ENCODE results near the gene SUSD1.

Gene SUSD1

DNA sequence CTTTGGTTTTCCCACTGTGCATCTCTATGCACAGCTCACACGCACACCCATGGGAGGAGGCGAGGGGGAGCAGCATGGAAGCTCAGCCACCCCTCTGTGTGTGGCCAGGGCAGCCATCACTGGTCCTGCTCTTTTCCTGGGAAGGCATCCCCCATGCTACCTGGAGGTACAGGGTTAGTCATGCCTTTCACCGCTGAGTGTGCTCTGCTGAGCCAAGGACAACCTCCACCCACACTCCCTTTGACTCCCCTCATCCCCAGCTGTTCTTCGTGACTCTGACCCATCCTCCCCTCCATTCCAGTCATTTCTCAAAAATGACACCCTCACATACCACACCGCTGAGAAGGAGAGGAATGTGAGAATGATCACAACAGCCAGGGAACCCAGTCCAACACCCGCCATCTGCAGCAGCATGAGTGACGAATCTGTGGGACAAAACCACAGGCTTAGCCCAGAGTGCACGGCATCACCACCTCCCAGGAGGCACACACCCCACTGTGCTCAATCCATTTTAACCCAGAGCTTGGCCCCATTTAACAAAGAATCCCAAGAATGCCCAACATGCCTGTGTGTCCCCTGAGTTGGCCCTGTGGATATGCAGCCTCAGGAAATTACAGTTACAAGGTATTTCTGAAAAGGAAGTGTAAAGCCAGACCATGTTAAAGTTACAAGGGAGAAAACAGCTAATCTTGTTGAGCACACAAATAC is 133.4 kb downstream of the SUSD1 start:
- peak; percentile 92 for DNase-seq (ENCODE audit: low read depth)

DNA sequence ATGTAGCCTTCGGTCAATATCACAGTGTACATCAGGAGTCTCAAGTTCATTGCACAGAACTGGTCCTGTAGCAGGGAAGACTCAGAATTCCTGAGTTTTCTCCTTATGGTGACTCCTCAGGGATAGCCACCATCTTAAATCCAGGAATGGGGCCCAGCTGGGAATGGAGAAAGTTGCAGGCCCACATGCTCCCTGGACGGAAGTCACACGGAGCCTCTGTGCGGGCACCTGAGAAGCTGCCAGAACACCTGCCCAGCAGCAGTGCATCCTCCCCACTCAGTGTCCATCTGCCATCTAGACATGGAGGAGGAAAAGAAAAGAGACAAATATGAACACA is 133.9 kb downstream of the SUSD1 start:
- no peak for DNase-seq (ENCODE audit: low read depth)

DNA sequence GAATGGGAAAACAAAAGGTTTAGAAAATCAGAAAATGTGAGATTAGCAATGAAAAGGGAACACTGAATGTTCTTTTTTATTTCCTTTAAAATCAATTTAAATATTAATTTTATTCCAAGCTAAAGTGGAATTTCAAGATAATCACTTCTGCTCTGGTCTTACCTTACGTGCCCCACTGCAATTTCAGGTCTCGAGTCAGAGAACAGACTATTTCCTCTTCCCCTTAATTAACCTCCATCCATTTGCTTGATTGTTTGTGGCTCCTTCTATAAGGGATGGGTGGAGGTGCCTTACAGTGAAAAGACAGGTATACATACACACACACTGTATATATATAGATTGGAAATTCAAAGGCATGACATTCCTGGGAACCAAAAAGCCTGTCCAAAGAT is 137.1 kb downstream of the SUSD1 start:
- no peak for DNase-seq (ENCODE audit: low read depth)

DNA sequence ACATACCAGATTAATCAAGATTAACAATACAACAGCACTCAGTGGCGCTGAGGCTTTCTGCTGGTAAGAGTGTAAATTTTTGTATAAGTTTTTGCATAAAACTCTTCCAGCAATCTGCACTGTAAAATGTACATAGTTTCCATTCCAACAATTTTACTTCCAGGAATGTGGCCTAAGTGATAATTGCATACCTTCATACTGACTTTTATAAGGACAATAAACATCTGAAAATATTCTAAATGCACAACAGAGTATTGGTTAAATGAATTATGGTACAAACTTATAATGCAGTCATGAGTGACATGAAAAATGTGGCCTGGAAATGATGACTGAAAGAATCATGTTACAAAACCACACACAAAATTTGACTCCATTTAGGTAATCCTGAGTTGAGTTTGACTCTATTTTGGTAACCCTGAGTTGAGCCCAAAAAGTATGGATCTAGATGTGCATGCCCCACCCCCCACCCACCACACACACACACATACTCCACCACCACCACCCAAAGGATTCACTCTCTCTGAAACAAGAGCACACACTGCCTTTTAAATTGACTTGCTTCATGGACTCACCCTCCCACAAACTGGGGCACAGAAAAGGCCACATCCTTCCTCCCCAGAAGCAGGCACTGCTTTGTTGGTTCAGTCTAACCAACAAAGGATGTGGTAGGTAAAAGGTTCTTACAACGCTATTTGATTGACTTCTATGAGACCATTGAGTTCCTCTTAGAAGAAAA is 137.6 kb downstream of the SUSD1 start:
- DNase-seq (ENCODE audit: low read depth): no peak

DNA sequence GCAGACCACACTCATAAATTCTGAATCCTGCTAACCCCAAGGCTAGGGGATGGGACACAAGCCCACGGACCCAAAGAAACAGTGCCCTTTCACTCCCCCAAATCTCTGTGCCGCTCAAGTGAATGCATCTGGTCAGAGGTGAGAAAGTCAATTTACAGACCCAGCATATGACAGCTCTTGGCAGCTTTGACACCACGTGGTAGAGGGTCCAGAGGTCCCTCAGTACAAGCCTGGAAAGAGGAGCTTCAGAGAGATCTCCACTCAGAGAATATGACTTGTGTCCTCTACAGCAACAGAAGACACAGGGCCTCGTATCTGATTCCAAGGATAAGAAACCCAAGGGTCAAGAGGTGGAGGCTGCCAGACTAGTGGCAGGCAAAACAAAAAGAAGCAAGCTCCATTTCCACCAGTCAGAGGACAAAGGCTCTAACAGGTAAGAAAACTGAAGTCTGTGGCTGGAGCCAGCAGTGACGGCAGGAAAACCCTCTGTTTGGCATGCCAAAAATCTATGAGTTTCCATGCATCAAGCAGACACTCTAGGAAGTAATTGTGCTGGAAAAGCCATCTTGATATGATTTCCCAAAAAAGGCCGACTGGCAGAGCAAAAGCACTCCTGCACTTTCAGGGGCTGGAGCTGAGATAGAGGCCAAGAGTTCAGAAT is 139.8 kb downstream of the SUSD1 start:
- no peak for DNase-seq (ENCODE audit: low read depth)

DNA sequence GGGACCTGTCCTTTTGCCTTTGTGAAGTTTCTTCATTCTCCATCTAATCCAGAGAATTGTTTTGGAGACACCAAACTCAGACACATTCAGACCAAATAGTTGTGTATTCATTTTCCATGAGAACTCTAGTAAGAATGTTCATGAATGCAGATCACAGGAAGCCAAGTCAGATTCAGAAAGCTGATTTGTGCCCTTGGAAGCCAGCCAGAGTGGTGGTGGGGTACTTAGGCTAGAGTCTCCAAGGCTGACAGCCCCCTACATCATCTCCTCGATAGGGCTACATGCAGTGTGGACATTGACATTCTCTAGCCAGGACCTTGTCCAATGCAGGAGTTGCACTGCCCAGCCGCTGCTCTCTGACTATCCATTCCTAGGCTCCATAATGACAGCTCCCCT is 140.9 kb downstream of the SUSD1 start:
- no peak for DNase-seq (ENCODE audit: low read depth)

DNA sequence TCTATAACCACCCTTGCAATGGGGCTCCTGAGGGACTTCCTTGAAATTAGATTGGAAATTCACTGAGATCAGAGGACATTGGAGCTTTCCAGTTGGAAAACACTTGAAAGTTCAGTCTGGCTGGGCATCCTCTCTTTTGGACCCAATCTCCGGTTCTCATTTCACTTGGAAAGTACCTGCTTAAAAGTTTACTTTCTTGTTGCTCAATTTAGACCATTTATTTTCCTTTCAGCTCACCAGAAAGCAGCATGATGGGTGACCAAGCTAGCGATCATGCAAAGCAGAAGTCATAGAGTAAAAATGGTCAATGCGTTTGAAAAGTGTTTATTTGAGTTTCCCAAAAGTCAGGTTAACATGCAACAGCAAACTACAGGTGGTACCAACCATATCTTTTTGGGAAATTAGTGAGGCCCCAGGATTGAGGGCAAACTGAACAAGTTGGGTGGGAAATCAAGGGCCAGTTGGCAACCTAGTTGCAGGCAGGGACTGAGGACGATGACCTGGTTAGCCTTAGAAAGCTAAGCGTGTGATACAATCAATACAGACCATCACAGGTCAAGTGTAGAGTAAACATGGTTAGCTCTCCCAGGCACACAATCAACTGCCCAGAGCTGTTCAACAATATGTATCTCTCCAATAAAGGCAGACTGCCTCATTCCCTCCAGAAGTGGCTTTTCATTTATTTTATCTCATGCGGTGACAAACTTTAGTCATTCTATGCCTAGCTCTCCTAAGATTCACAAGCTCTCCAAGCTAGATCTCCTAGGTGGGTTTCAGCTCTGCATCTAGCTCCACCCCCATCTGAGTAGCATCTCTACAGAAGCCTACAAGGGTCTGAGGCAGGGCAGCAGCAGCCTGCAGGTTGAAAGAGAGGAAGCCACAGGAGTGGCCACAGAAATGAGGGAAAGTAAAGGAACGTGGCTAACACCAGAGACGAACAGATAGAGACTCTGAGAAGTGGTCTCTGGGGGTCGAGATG is 141.6 kb downstream of the SUSD1 start:
- no peak for DNase-seq (ENCODE audit: low read depth)

DNA sequence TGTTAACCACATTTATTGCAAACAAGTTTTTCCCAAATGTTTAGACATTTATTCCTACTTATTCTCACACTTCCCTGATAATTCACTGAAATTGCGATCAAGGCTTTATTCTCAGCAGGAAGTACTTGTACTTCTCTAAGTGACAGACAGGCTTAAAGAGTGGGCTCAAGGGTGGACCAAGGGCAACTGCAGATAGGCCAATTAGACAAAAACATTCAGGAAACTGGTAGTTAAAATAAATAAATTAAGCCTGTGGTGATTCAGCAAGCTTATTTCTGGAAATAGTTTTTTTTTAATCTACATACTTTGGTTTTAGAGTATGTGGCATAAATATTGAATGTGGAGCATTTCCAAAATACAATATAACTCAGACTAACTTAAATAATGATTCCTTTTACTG is 142.4 kb downstream of the SUSD1 start:
- DNase-seq (ENCODE audit: low read depth): no peak

DNA sequence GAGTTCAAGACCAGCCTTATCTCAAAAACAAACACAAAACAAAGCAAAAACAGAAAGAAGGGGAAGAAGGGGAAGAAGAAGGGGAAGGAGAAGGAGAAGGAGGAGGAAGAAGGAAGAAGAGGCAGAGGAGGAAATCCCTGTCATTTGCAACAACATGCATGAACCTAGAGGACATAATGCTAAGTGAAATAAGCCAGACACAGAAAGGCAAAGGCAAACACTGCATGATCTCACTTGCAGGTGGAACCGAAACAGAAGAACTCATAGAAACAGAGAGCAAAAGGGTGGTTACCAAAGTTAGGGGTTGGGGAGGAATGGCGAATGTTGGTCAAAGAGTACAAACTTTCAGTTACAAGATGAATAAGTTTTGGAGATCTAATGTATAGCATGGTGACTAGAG is 143.1 kb downstream of the SUSD1 start:
- DNase-seq (ENCODE audit: low read depth): no peak

DNA sequence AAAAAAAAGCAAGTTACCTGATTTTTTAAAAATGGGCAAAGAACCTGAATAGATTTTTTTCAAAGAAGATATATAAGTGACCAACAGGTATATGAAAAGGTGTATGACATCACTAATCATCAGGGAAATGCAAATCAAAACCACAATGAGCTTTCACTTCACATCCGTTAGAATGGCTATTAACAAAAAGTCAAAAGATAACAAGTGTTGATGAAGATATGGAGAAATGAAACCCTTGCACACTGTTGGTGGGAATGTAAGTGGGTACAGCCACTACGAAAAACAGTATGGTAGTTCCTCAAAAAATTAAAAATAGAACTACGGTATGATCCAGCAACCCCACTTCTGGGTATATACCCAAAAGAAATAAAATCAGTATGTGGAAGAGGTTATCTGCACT is 143.7 kb downstream of the SUSD1 start:
- no peak for DNase-seq (ENCODE audit: low read depth)

DNA sequence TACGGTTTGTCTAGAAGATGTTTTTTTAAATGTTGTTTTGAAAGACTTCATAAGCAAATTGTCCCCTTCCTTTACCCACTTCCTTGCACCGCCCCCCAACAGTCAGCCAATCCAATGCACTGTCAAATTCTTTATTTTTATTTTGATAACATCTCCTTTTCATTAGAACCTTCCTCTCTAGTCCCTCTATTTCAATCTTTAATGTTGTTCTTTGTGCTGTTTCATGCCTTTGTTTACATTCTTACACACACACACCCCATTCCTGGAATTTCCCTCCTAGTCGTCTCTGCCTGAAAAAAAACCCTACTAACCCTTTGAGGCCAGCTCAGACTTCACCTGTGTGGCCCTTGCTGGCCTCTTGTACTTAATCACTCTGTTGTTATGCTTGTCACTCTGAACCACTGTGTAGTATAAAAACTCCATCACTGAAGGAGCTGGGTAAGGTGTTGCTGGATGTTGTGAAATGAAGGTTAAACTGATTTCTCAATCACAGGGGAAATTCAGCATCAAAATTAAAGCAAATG is 145.1 kb downstream of the SUSD1 start:
- no peak for DNase-seq (ENCODE audit: low read depth)

DNA sequence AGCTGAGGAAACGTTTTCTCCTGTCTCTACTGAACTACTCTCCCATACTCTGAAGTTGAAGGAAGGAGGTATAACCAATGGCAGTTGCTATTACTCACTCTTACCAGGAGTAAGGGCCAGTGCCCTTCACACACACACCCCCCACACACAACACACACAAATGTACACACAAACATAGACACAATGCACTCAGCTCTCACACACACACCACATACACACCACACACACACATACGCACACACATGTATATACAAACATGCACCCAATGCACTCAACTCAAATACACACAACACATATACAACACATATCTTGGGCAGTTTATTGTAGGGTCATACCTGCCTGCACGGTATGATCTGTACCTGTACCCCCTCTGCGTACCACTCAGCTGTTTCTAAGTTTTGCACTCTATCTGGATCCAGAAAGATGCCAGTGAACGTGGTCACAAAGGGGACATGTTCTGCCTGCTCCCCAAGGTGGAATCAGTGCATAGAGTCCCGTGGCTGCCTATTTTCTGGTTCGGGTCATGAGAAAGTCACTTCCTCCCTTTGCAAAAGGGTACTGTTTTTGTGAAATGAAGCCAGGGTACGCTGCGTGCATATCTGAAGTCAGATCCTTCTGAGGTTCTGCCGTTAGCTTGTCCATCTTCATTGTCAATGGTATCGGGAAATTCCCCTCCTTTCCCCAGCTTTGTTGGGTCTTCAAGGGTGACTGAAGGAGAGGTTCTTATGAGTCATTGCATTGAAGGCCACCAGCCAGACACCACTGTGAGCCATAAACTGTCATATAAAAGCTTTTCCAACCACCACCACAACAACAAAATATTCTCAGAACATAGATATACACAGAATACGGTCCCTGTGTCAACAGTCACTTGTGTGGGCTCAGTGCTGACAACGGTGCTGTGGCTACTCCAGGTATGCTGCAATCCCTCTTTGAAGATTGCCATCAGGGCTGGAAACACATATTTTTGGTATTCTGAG is 146.6 kb downstream of the SUSD1 start:
- DNase-seq (ENCODE audit: low read depth): no peak

DNA sequence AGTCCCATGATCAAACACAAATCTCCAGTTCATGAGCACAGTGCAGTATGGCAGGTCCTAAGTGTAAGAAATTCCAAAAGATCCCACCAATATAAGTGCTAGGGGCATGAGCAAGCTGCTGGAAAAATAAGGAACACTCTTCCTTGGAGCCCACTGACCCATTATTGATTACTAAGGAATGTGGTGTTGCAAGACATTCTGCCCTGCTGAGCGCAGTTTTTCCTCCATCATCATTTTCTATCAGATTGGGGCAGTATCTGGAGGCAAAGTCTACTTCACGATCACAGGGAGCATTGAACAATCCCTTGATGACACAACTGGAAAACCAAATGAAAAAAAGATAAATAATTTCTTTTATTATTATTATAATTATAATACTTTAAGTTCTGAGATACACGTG is 149.2 kb downstream of the SUSD1 start:
- DNase-seq (ENCODE audit: low read depth): no peak

DNA sequence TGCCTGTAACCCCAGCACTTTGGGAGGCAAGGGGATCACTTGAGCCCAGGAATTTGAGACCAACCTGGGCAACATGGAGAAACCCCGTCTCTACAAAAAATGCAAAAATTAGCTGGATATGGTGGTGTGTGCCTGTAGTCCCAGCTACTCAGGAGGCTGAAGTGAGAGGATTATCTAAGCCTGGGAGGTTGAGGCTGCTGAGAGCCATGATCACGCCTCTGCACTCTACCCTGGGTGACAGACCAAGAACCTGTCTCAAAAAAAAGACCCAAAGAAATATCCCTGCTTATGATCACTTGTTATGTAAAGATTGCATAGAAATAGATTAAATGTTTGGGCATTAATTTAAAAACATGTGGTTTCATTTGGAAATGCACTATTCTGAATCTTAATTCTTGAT is 153.4 kb downstream of the SUSD1 start:
- DNase-seq (ENCODE audit: low read depth): no peak

DNA sequence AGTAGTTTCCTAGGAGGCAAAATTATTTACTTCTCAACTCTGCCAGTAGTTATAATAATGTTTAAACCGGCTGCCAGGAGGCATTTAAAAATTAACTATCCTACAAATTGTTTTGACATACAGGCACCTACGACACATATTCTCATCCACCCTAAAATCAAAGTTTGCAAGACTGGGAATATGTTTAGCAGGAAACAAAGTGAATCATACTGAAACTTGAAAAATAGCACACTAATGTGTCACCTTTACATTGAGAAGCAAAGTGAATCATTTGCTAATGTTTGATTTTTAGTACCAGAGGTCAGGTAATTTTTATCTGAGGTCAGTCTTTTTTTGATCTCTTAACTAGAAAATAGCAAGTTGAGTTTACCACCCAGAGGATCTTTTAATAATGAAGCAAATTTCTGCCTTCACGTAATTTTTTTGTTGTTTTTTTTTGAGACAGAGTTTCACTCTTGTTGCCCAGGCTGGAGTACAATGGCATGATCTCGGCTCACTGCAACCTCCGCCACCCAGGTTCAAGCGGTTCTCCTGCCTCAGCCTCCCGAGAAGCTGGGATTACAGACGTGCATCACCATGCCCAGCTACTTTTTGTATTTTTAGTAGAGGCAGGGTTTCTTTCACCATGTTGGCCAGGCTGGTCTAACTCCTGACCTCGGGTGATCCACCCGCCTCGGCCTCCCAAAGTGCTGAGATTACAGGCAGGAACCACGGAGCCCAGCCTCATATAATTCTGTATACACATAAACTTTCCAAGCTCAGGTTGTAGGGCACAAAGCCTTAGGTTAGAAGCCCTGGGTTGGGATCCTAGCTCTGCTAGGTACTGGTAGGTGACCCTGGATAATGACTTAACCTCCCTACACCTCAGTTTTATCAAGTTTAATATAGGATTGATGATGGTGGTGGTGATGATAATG is 154.2 kb downstream of the SUSD1 start:
- no peak for DNase-seq (ENCODE audit: low read depth)

DNA sequence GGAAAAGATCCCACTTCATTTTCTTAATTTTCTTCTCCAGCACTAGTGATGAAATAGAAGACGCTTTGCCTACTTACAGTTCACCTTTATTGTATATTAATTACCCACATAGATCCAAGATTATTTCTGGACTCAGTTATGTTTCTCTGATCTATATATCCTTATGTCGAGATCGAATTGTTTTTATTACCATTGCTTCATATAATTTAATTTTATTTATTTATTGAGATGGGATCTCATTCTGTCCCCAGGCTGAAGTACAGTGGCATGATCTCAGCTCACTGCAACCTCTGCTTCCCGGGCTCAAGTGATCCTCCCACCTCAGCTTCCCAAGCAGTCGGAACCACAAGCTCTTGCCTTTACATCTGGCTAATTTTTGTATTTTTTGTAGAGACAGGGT is 157.2 kb downstream of the SUSD1 start:
- no peak for DNase-seq (ENCODE audit: low read depth)

DNA sequence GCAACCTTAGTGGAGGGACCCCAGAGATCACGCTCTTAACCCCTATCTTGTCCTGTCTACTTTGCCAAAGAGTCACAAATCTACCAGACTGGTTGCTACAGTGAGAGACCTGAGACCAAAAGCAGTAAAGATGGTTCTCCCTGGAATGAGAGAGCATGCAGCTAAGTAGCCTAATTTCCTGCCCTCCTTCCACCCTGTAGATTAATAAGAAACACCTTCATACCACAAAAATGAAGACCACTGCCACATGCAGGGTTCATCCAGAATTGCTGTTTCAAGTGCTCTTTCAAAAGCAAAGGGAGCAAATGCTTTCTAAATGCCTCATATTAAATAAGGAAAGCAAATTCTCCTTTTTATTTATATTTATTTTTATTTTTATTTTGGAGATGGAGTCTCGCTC is 159.4 kb downstream of the SUSD1 start:
- DNase-seq (ENCODE audit: low read depth): no peak

DNA sequence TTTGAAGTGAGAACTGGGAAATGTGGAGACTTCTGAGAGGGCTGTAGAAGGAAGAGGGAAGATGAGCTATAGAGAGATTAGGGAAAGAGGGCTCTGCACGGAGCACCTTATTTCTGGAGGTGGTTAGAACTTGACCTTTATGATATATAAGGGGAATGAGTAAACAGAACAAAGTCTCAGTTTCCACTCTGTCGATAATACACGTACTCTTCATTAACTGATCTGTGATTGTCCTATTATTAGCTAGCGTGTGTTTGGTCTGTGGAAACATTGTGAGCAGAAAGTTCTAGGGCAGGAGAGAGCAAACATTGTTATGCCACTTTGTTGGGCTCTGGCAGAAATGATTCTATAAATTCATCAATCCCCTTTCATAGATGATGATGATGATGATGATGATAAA is 159.9 kb downstream of the SUSD1 start:
- no peak for DNase-seq (ENCODE audit: low read depth)

DNA sequence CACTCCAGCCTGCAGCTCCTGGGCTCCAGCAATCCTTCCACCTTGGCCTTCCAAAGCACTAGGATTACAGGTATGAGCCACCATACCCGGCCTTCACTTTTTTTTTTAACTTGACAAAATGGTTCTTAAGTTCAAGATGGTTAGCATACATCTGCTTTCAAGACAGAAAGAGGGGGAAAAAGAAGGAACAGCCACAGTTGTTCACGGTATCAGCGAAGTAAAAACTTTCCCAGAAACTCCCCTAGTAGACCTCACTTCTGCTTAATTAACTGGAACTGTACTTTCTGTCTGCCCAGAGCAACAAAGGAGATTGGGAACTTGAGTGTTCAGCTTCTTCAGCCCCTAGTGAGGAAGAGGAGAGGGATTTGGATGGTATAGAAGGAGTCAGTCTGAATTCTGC is 161.8 kb downstream of the SUSD1 start:
- DNase-seq (ENCODE audit: low read depth): no peak
